NCI-H82 treated with DMSO at 0.1 percent for 48 hours (cell line): ENCODE data around the gene SNCA.

Experiments used
- DNase-seq: peaks from one replicate; lab custom pipeline; 2025; ENCODE audit not compliant: unreplicated experiment; lab: John Stamatoyannopoulos, UW

SNCA gene

GRCh38 chr4:89712827-89713226 lies 124.1 kb downstream of the SNCA start:
- no peak for DNase-seq

DNA sequence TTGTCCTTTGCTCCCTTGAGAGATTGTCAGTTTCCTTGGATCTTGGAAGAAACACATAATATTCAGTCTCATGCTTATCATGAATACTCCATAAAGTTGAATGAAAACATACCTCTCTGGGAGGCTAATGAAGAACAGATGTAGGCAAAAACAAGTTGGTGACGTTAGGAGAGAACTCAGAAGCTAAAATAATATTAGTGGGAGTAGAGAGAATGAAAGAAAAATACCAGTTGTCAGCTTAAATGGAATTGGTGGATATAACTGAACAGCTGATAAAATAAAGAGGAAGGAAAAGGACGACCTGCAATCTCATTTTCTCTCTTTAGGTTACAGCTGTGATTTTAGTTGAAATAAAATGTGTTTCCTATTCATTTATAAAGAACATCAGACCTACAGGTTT lies 124.8 kb downstream of the SNCA start:
- DNase-seq = no peak

DNA sequence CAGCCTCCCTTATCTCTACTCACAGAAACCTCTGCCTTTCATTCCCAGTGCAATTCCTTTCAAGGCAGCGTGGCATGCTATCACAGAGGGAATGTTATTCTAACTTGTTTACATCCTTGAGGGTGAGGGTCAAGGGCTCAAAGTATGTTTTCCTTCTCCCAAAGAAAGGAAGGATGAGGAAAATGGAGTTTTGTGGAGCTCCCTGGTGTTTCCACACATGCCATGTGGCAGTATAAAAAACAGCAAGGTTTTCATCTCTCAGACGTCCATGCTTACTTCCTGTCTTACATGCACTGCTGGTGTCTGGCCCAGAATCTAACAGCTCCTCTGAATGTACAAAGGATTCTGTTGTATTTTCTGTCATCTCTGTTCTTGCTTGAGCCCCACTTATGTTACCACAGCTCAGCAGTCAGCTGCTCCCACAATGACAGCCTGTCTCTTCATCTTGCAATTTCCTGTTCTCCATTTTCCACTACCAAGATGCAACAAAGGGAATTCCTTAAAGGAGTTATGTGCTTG lies 128.0 kb downstream of the SNCA start:
- DNase-seq = no peak

DNA sequence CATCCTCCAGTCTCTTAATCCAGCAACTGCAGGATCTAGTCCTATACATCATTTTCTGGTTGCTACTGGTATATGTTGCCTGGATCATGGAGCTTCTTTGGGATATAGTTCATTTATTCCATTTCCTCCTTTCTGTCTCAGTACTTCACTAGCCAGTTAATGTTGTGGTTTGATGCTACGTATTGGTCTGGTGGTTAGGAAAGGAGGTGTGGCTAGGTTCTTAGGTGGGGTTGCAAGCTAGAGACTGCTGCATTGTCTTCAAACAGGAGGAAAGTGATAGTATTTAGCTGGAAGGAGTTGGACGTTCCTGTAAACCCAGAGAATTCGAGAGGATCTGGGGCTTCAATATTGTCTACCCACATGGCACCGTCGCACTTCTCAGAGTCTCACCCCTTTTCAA lies 129.5 kb downstream of the SNCA start:
- no peak for DNase-seq

GRCh38 chr4:89704651-89705395 lies 132.1 kb downstream of the SNCA start:
- no peak for DNase-seq

- DNase-seq = no peak
Measured at GRCh38 chr4:89703829-89704590, 133.0 kb downstream of the SNCA start.

- DNase-seq = no peak
Measured at GRCh38 chr4:89700766-89701423, 136.1 kb downstream of the SNCA start.

GRCh38 chr4:89685690-89686089 lies 151.3 kb downstream of the SNCA start:
- no peak for DNase-seq

DNA sequence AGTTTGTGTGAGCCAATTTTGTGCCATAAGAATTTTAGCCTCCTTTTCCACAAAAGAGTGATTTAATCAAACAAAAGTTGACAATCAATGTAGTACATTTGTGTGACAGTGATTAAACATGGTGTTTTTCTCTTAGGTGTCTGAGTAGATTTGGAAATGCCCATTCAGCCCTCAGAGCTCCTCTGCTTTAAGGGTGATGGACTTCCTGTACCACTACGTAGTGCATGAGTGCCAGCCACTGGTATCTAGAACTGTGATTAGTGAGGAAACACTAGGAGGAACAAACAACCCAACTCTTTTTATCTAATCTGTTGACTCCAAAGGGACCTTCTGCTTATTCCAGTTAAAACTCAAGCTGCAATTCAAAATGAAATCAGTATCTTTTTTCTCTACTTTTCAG lies 151.7 kb downstream of the SNCA start:
- no peak for DNase-seq

GRCh38 chr4:89684536-89684935 lies 152.4 kb downstream of the SNCA start:
- no peak for DNase-seq

- DNase-seq = no peak
Measured at GRCh38 chr4:89682808-89683207, 154.2 kb downstream of the SNCA start.

- no peak for DNase-seq
Measured at GRCh38 chr4:89681671-89682070, 155.3 kb downstream of the SNCA start.

DNA sequence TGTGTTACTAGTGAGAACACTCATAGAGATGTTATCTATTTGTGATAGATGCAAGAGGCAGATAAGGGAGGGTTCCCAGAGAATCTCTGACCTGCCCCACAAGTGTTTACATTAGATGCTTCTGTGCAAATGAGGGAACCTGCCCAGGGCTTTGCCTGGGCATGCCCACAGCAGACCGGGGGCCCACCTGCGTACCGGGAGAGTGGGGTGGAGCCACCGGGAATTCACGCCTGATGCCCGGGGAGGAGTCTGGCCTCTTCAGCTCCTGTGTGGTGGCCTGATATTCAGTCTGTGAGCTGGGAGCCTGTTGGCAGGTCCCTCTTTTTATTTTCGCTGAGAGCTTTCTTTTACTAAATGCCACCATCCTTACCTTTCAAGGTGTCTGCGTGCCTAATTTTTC lies 155.7 kb downstream of the SNCA start:
- no peak for DNase-seq

DNA sequence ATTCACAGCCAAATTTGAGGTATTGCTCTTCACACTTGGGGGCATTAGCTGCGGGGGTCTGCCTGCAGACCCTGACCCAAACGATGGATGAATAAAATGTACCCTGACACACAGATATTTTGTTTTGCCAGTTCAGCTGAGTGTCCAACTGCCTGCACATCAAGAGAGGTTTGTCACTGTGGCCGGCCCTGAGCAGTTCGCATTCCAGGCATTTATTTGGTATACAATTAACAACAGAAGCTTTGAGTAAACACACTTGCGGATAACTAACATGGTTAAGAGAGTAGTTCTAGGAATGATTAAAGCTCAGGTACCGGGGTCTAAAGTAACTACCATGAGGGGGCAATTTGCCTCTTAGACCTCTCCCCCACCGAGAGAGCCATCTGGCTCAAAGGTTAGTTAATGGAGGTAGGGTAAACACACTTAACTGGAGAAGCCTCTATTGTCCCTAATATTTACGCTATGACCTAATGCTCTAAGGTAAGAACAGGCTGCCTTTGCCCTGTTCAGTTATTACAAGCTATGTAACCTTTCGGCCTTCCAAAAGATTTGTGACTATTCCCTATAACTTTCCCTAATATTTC lies 162.0 kb downstream of the SNCA start:
- DNase-seq = no peak
